ENCODE measurements around the gene ZNF76.

The ZNF76 gene

GRCh38 chr6:35343092-35343834 lies 83.7 kb downstream of the ZNF76 start:
- FAIRE-seq (no peak), DNase-seq (ENCODE audit: insufficient read length) (no peak)
- no peak for TF ChIP-seq POLR2A (IDR thresholded peaks at IDR 0.05; ENCODE audit: low read depth, low read length)
- TF ChIP-seq TAF1 (IDR thresholded peaks at IDR 0.05; ENCODE audit: borderline replicate concordance, low read depth, low read length), result no peak
- TF ChIP-seq POLR2AphosphoS5 (IDR thresholded peaks at IDR 0.05; ENCODE audit: low read depth, low read length), result no peak

GRCh38 chr6:35343835-35344550 lies 84.5 kb downstream of the ZNF76 start:
- TF ChIP-seq POLR2A (IDR thresholded peaks at IDR 0.05; ENCODE audit: low read depth, low read length), result no peak
- TF ChIP-seq POLR2AphosphoS5 (IDR thresholded peaks at IDR 0.05; ENCODE audit: low read depth, low read length), result no peak
- no peak for TF ChIP-seq TAF1 (IDR thresholded peaks at IDR 0.05; ENCODE audit: borderline replicate concordance, low read depth, low read length)
- FAIRE-seq, result no peak
- no peak for DNase-seq (ENCODE audit: insufficient read length)

Measured in GM12892 (cell line).